A673 (cell line): ENCODE measurements around the gene PIGO. TPM values are rescaled to one million over a fixed set of nuclear protein-coding genes. Genes with fewer than 3 reads are reported as not detected.

Experiments
- BruUV-seq: library from RNA; stranded (reverse); fragments of 400-500 nt; replicated peaks from 2 replicates; lab custom pipeline; 2021; lab: Mats Ljungman, UMichigan
- CTCF ChIA-PET: fragments of 300-600 bp; sonication (Branson Sonifier 250); formaldehyde crosslinking; loops from one replicate; lab custom pipeline; 2022; ENCODE audit warnings: antibody characterized with exemption; lab: Charles Lee
- POLR2A ChIA-PET: fragments of 300-600 bp; sonication (Branson Sonifier 250); formaldehyde crosslinking; loops from one replicate; lab custom pipeline; 2022; ENCODE audit warnings: antibody characterized with exemption; ENCODE audit not compliant: low non-redundant PET; lab: Charles Lee
- DNase-seq: peaks from one replicate; pipeline ENCODE4 v3.0.0-alpha.2; 2015; ENCODE audit warnings: low spot score
- H3K27ac ChIP-seq: fragments of 200-600 bp; sonication (generic); 2 replicates; pipeline ENCODE4 v1.5.1; 2016; ENCODE audit warnings: mixed run types, low read depth, mild to moderate bottlenecking, mixed read lengths, antibody characterized with exemption, low read length; ENCODE audit not compliant: poor library complexity, severe bottlenecking
- H3K27me3 ChIP-seq: fragments of 200-600 bp; sonication (generic); replicated peaks from 2 replicates; pipeline ENCODE4 v1.6.1; 2017; ENCODE audit warnings: mixed run types, low read depth, mild to moderate bottlenecking, mixed read lengths, antibody characterized with exemption, low read length; ENCODE audit not compliant: insufficient read depth, poor library complexity
- H3K36me3 ChIP-seq: fragments of 200-600 bp; sonication (generic); 2 replicates; pipeline ENCODE4 v1.6.1; 2016; ENCODE audit warnings: mixed run types, mild to moderate bottlenecking, mixed read lengths, antibody characterized with exemption, low read length; ENCODE audit not compliant: insufficient read depth, poor library complexity, severe bottlenecking
- H3K4me1 ChIP-seq: fragments of 200-600 bp; sonication (generic); 2 replicates; pipeline ENCODE4 v1.6.1; 2017; ENCODE audit warnings: mixed run types, mild to moderate bottlenecking, mixed read lengths, antibody characterized with exemption, low read length; ENCODE audit not compliant: insufficient read depth, poor library complexity, severe bottlenecking
- H3K4me3 ChIP-seq: fragments of 200-600 bp; sonication (generic); 2 replicates; pipeline ENCODE4 v1.5.1; 2016; ENCODE audit warnings: low read depth, mixed run types, mild to moderate bottlenecking, mixed read lengths, low read length; ENCODE audit not compliant: poor library complexity, severe bottlenecking
- H3K9me3 ChIP-seq: fragments of 200-600 bp; sonication (generic); 2 replicates; pipeline ENCODE4 v1.6.1; 2016; ENCODE audit warnings: mixed run types, low read depth, mild to moderate bottlenecking, mixed read lengths, antibody characterized with exemption, low read length; ENCODE audit not compliant: poor library complexity, severe bottlenecking
- CTCF ChIP-seq: fragments of 300-800, 200-600 bp; sonication (generic); conservative IDR thresholded peaks from 2 replicates; pipeline ENCODE4 v1.5.1; 2017; ENCODE audit warnings: low read depth, mild to moderate bottlenecking, antibody characterized with exemption, low read length, moderate library complexity, mixed read lengths
- EZH2 ChIP-seq: fragments of 200-600 bp; sonication (generic); IDR thresholded peaks from 2 replicates; pipeline ENCODE4 v1.6.1; 2017; ENCODE audit warnings: borderline replicate concordance, low read depth, mild to moderate bottlenecking, mixed read lengths, antibody characterized with exemption, low read length; ENCODE audit not compliant: poor library complexity, severe bottlenecking
- intact Hi-C: fragments of 100-400 bp; cut with micrococcal nuclease; formaldehyde crosslinking; loops from one replicate; pipeline ENCODE4 v1.10.0; 2022; ENCODE audit not compliant: unreplicated experiment
- total RNA-seq: library from RNA; stranded (reverse); gene quantifications from 2 replicates; pipeline ENCODE4 v1.2.3, GENCODE V29; 2021

PIGO gene
- total RNA-seq, 1 experiment from 2014 or later: 32.9 TPM

- H3K9me3 ChIP-seq: no peaks in the 10 kb centered on the region
- ChIA-PET POLR2A (no interaction called here), CTCF (interaction anchor here (0.6 to 1.3 kb wide), 4 partner anchors 142 to 437 kb away, joined by 3 to 17 read pairs (median 6); no protein-coding TSS in a partner anchor)
- H3K4me1 ChIP-seq: peaks cover 23% of the 10 kb centered on the region
- TF ChIP-seq CTCF (peak; percentile 91), EZH2 (no peak)
- H3K27me3 ChIP-seq: no peaks in the 10 kb centered on the region
- H3K27ac ChIP-seq: no peak overlapping the region
- peak; percentile 95 for DNase-seq
- BruUV-seq: no TSS peak
- peak overlapping the region; percentile 53 for H3K4me3 ChIP-seq
- intact Hi-C loops: loop anchor here (1.0 to 10.0 kb wide), 7 partner anchors 142 to 540 kb away; partner anchors contain the start of genes CCDC107 and RMRP
- H3K36me3 ChIP-seq: no peaks in the 10 kb centered on the region
Observed at GRCh38 chr9:35116898-35117551, 20.6 kb upstream of the PIGO start.

GRCh38 chr9:35116539-35116897 is 20.1 kb upstream of the PIGO start:
- ChIA-PET CTCF (interaction anchor here (0.6 to 1.3 kb wide), 5 partner anchors 21 to 437 kb away, joined by 3 to 17 read pairs (median 8); no protein-coding TSS in a partner anchor), POLR2A (interaction anchor here (1.0 kb wide), 1 partner anchor 13 kb away, joined by 3 read pairs; the partner anchor contains the start of gene STOML2)
- no TSS peak for BruUV-seq

More at GRCh38 chr9:35116539-35116897, 20.1 kb upstream of the PIGO start:
- H3K4me1 ChIP-seq: peaks cover 27% of the 10 kb centered on the region
- H3K27ac ChIP-seq: no peak overlapping the region
- H3K9me3 ChIP-seq: no peaks in the 10 kb centered on the region
- TF ChIP-seq EZH2 (no peak), CTCF (no peak)
- H3K4me3 ChIP-seq: peak overlapping the region; percentile 53
- H3K36me3 ChIP-seq: no peaks in the 10 kb centered on the region
- DNase-seq: no peak
- no peaks in the 10 kb centered on the region for H3K27me3 ChIP-seq
- intact Hi-C loops: loop anchor here (1.0 to 10.0 kb wide), 6 partner anchors 143 to 541 kb away; partner anchors contain the start of genes CCDC107 and RMRP
